OCI-LY7 (cell line): ENCODE measurements around the gene OTUB1. TPM values are rescaled to one million over a fixed set of nuclear protein-coding genes. Genes with fewer than 3 reads are reported as not detected.

ENCODE experiments used
- BruUV-seq: library from RNA; stranded (reverse); fragments of 400-500 nt; replicated peaks from 2 replicates; lab custom pipeline; 2021; lab: Mats Ljungman, UMichigan
- CTCF ChIA-PET: fragments of 300-600 bp; sonication (Branson Sonifier 250); formaldehyde crosslinking; loops from one replicate; lab custom pipeline; 2022; ENCODE audit warnings: antibody characterized with exemption; ENCODE audit not compliant: unreplicated experiment; lab: Charles Lee
- POLR2A ChIA-PET: fragments of 300-600 bp; sonication (Branson Sonifier 250); formaldehyde crosslinking; loops from one replicate; lab custom pipeline; 2022; ENCODE audit warnings: antibody characterized with exemption; lab: Charles Lee
- DNase-seq: peaks from one replicate; pipeline ENCODE4 v3.0.0-alpha.2; 2015; ENCODE audit warnings: low spot score
- H2AFZ ChIP-seq: fragments of 200-600 bp; sonication (generic), shearing (Covaris generic); 2 replicates; pipeline ENCODE4 v1.6.1; 2014; ENCODE audit warnings: mild to moderate bottlenecking, antibody characterized with exemption, low read length, moderate library complexity
- H3K27ac ChIP-seq: fragments of 200-600 bp; sonication (generic); 2 replicates; pipeline ENCODE4 v1.5.1; 2014; ENCODE audit warnings: mixed run types, low read depth, mild to moderate bottlenecking, moderate library complexity, low read length, inconsistent platforms; ENCODE audit not compliant: poor library complexity, severe bottlenecking
- H3K36me3 ChIP-seq: fragments of 200-600 bp; sonication (generic); 2 replicates; pipeline ENCODE4 v1.6.1; 2014; ENCODE audit warnings: mild to moderate bottlenecking, antibody characterized with exemption, low read length, moderate library complexity, mixed read lengths; ENCODE audit not compliant: insufficient read depth
- H3K4me1 ChIP-seq: fragments of 200-600 bp; sonication (generic); 2 replicates; pipeline ENCODE4 v1.5.1; 2014; ENCODE audit warnings: mild to moderate bottlenecking, low read length; ENCODE audit not compliant: insufficient read depth, poor library complexity, severe bottlenecking
- H3K4me2 ChIP-seq: fragments of 200-600 bp; sonication (generic); 2 replicates; pipeline ENCODE4 v1.6.1; 2014; ENCODE audit warnings: mild to moderate bottlenecking, low read length
- H3K4me3 ChIP-seq: fragments of 200-600 bp; sonication (generic); 2 replicates; pipeline ENCODE4 v1.5.1; 2014; ENCODE audit warnings: mild to moderate bottlenecking, low read depth, low read length; ENCODE audit not compliant: poor library complexity, severe bottlenecking
- H3K79me2 ChIP-seq: fragments of 200-600 bp; sonication (generic); 2 replicates; pipeline ENCODE4 v1.6.1; 2016; ENCODE audit warnings: low read depth, mild to moderate bottlenecking, low read length, moderate library complexity, mixed read lengths; ENCODE audit not compliant: insufficient read depth
- H3K9me2 ChIP-seq: fragments of 200-600 bp; sonication (generic); 2 replicates; pipeline ENCODE4 v1.6.1; 2016; ENCODE audit warnings: mild to moderate bottlenecking, low read length, mixed read lengths; ENCODE audit not compliant: insufficient read depth
- H3K9me3 ChIP-seq: fragments of 200-600 bp; sonication (generic); 2 replicates; pipeline ENCODE4 v1.6.1; 2014; ENCODE audit warnings: mild to moderate bottlenecking, mixed run types, low read length, mixed read lengths
- H4K20me1 ChIP-seq: fragments of 200-600 bp; sonication (generic); 2 replicates; pipeline ENCODE4 v1.6.1; 2014; ENCODE audit warnings: mild to moderate bottlenecking, antibody characterized with exemption, low read length, moderate library complexity, mixed read lengths; ENCODE audit not compliant: insufficient read depth
- EZH2phosphoT487 ChIP-seq: fragments of 200-600 bp; sonication (generic); IDR thresholded peaks from 2 replicates; pipeline ENCODE4 v1.6.1; 2018; ENCODE audit warnings: low read depth, borderline replicate concordance, mild to moderate bottlenecking, mixed run types, antibody characterized with exemption, low read length, moderate library complexity, mixed read lengths
- intact Hi-C: fragments of 100-400 bp; cut with micrococcal nuclease; formaldehyde crosslinking; loops from one replicate; pipeline ENCODE4 v1.10.0; 2022; ENCODE audit not compliant: unreplicated experiment
- total RNA-seq, 2 experiments: library from RNA; depleted of rRNA in 1 of 2; stranded (reverse); fragments of >200 nt in 1 of 2; shearing (Covaris generic) in 1 of 2; gene quantifications; 2 replicates each; pipeline ENCODE4 v1.2.3, GENCODE V29; 2014 to 2022
- TF ChIP-seq, protein P1 (sequence below): fragments of 200-600 bp; sonication (generic); conservative IDR thresholded peaks from 2 replicates; pipeline ENCODE4 v1.5.1; 2014; ENCODE audit warnings: mild to moderate bottlenecking, antibody characterized with exemption, low read length, moderate library complexity, mixed read lengths

Gene OTUB1
- total RNA-seq, 2 experiments from 2014 or later: 72.4 to 88.1 TPM

DNA sequence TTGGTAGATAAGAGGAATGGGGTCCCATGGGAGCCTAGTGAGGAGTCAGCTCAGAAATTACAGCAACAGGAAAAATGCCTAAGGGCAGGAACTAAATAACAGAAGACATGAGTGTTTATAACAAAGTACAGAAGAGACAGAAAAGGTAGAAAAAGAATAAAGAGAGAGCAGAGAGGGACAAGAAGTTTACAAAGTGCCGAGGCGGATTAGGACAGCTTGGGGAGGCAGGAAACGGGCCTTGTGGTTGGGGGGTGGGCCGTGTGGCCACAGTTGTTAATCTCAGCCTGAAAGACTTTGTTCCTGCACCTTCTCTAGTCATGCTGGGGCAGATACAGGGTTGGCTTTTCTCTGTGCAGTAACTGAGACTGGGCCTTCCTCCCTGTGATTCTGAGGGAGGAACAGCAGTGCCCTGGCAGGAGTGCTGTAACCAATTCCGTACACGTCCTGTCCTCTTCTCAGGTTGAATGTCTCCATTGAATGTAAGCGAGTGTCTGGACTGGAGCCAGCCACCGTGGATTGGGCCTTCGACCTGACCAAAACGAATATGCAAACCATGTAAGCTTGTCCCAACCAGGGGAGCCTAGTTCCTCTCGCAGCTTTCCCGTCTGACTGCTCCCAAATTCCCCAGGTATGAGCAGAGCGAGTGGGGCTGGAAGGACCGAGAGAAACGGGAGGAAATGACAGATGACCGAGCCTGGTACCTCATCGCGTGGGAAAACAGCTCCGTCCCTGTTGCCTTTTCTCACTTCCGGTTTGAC lies 34.3 kb upstream of the OTUB1 start:
- no peaks in the 10 kb centered on the region for H4K20me1 ChIP-seq
- peak overlapping the region; percentile 5; the same call in 1 of the 2 replicates for H3K4me2 ChIP-seq
- H3K36me3 ChIP-seq: peaks cover 78% of the 10 kb centered on the region
- H3K9me2 ChIP-seq: no peaks in the 10 kb centered on the region
- peaks cover 9% of the 10 kb centered on the region for H3K4me1 ChIP-seq
- no peak overlapping the region for H3K4me3 ChIP-seq
- CTCF ChIA-PET: no interaction called here
- no peaks in the 10 kb centered on the region for H3K79me2 ChIP-seq
- TF ChIP-seq, protein P1, sequence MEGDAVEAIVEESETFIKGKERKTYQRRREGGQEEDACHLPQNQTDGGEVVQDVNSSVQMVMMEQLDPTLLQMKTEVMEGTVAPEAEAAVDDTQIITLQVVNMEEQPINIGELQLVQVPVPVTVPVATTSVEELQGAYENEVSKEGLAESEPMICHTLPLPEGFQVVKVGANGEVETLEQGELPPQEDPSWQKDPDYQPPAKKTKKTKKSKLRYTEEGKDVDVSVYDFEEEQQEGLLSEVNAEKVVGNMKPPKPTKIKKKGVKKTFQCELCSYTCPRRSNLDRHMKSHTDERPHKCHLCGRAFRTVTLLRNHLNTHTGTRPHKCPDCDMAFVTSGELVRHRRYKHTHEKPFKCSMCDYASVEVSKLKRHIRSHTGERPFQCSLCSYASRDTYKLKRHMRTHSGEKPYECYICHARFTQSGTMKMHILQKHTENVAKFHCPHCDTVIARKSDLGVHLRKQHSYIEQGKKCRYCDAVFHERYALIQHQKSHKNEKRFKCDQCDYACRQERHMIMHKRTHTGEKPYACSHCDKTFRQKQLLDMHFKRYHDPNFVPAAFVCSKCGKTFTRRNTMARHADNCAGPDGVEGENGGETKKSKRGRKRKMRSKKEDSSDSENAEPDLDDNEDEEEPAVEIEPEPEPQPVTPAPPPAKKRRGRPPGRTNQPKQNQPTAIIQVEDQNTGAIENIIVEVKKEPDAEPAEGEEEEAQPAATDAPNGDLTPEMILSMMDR: no peak
- TF ChIP-seq EZH2phosphoT487: no peak
- H3K27ac ChIP-seq: peak overlapping the region; percentile 10
- no peak overlapping the region for H2AFZ ChIP-seq
- POLR2A ChIA-PET: interaction anchor here (1.1 kb wide), 2 partner anchors 11 to 34 kb away, joined by 3 to 4 read pairs; partner anchors contain the start of gene OTUB1
- no TSS peak for BruUV-seq
- H3K9me3 ChIP-seq: no peaks in the 10 kb centered on the region
- intact Hi-C loops: no loop called here
- DNase-seq: peak; percentile 20

DNA sequence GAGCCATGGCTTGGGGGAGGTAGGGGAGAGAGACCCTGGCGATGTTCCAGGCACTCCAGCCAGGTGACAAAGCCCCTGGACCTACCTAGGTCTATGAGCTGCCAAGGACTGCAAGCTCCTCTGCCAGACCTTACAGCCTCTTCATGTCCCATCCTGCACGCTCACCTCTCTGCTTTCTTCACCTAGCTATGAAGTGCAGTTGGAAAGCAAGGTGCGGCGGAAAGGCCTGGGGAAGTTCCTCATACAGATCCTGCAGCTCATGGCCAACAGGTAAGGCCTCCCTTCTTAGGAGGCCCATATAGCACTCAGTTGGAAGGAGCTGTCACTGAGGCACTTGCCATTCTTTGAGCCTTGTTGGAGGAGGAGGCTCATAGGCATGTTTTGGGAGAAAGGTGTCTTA lies 33.7 kb upstream of the OTUB1 start:
- intact Hi-C loops: no loop called here
- CTCF ChIA-PET: no interaction called here

More for the DNA sequence above, 33.7 kb upstream of the OTUB1 start:
- Histone ChIP-seq H3K9me2 (no peaks in the 10 kb centered on the region), H3K4me2 (no peak overlapping the region), H3K27ac (no peak overlapping the region), H2AFZ (no peak overlapping the region), H3K9me3 (no peaks in the 10 kb centered on the region), H3K79me2 (no peaks in the 10 kb centered on the region), H3K36me3 (peaks cover 73% of the 10 kb centered on the region), H3K4me1 (peaks cover 9% of the 10 kb centered on the region), H3K4me3 (no peak overlapping the region), H4K20me1 (no peaks in the 10 kb centered on the region)
- DNase-seq: no peak
- POLR2A ChIA-PET: interaction anchor here (1.1 kb wide), 2 partner anchors 10 to 33 kb away, joined by 3 to 4 read pairs; partner anchors contain the start of gene OTUB1
- no TSS peak for BruUV-seq
- TF ChIP-seq, protein P1: no peak
- TF ChIP-seq EZH2phosphoT487: no peak
